GM12801 (cell line): ENCODE data around the gene LAMP5.

ENCODE experiments used
- CTCF ChIP-seq: IDR thresholded peaks from one replicate; pipeline ENCODE4 v1.5.1; 2011; ENCODE audit warnings: control low read depth; ENCODE audit not compliant: insufficient read length; ENCODE audit errors: extremely low read depth

LAMP5 gene

GRCh38 chr20:9480066-9480465 lies 34.3 kb upstream of the LAMP5 start:
- no peak for TF ChIP-seq CTCF

GRCh38 chr20:9482180-9482579 lies 32.2 kb upstream of the LAMP5 start:
- TF ChIP-seq CTCF: no peak

GRCh38 chr20:9483131-9483530 lies 31.3 kb upstream of the LAMP5 start:
- TF ChIP-seq CTCF: no peak

- no peak for TF ChIP-seq CTCF
Measured at GRCh38 chr20:9485614-9486340, 28.6 kb upstream of the LAMP5 start.

GRCh38 chr20:9487231-9487630 lies 27.2 kb upstream of the LAMP5 start:
- TF ChIP-seq CTCF: no peak

- TF ChIP-seq CTCF: no peak
Measured at GRCh38 chr20:9488063-9488462, 26.3 kb upstream of the LAMP5 start.

- TF ChIP-seq CTCF: no peak
Measured at GRCh38 chr20:9490161-9490560, 24.2 kb upstream of the LAMP5 start.
